ENCODE results near the gene YPEL3.

DNA sequence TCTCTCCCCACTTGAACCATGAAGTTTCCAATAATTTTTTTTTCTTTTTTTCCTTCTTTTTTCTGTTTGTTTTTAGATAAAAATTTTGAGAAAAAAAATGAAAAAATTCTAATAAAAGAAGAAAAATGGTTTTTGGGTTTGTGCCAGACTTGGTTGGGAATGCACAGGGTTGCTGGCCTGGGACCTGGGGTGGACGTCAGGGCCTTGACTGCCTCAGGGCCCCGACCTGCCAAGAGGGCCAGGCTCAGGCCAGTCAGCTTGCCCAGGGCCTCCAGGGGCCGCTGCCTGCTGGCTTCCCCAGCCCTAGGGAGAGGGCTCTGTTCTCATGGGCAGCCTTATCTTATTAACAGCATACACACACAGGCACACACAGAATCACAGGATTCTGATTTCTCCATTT lies 10.8 kb downstream of the YPEL3 start:
- TF ChIP-seq NR3C1 (CRISPR knock-in tag; conservative IDR thresholded peaks at IDR 0.05; ENCODE audit: low read depth) (no peak), FOXJ3 (CRISPR knock-in tag; IDR thresholded peaks at IDR 0.05; ENCODE audit: borderline replicate concordance) (no peak), NR1H2 (CRISPR knock-in tag; IDR thresholded peaks at IDR 0.05) (no peak), KAT7 (CRISPR knock-in tag; IDR thresholded peaks at IDR 0.05; ENCODE audit: borderline replicate concordance) (no peak), MXD4 (CRISPR knock-in tag; IDR thresholded peaks at IDR 0.05; ENCODE audit: borderline replicate concordance) (no peak), EMX1 (CRISPR knock-in tag; IDR thresholded peaks at IDR 0.05) (no peak), ZNF281 (CRISPR knock-in tag; IDR thresholded peaks at IDR 0.05) (no peak), ATF3 (CRISPR knock-in tag; conservative IDR thresholded peaks at IDR 0.05) (no peak)
- TF ChIP-seq, protein P1, sequence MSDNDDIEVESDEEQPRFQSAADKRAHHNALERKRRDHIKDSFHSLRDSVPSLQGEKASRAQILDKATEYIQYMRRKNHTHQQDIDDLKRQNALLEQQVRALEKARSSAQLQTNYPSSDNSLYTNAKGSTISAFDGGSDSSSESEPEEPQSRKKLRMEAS (CRISPR knock-in tag; IDR thresholded peaks at IDR 0.05) = no peak
- TF ChIP-seq, protein P2, sequence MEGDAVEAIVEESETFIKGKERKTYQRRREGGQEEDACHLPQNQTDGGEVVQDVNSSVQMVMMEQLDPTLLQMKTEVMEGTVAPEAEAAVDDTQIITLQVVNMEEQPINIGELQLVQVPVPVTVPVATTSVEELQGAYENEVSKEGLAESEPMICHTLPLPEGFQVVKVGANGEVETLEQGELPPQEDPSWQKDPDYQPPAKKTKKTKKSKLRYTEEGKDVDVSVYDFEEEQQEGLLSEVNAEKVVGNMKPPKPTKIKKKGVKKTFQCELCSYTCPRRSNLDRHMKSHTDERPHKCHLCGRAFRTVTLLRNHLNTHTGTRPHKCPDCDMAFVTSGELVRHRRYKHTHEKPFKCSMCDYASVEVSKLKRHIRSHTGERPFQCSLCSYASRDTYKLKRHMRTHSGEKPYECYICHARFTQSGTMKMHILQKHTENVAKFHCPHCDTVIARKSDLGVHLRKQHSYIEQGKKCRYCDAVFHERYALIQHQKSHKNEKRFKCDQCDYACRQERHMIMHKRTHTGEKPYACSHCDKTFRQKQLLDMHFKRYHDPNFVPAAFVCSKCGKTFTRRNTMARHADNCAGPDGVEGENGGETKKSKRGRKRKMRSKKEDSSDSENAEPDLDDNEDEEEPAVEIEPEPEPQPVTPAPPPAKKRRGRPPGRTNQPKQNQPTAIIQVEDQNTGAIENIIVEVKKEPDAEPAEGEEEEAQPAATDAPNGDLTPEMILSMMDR (IDR thresholded peaks at IDR 0.05) = no peak
- TF ChIP-seq, protein P3, sequence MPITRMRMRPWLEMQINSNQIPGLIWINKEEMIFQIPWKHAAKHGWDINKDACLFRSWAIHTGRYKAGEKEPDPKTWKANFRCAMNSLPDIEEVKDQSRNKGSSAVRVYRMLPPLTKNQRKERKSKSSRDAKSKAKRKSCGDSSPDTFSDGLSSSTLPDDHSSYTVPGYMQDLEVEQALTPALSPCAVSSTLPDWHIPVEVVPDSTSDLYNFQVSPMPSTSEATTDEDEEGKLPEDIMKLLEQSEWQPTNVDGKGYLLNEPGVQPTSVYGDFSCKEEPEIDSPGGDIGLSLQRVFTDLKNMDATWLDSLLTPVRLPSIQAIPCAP (CRISPR knock-in tag; IDR thresholded peaks at IDR 0.05) = no peak

Measured in WTC11 (cell line).